ENCODE data around the gene WNT5B. TPM values are rescaled to one million over a fixed set of nuclear protein-coding genes. Genes with fewer than 3 reads are reported as not detected.
A peak's percentile ranks its signal among the peaks of the same experiment; 100 is the strongest.

Gene WNT5B
- total RNA-seq, 1 experiment from 2014 or later = 0.34 TPM

GRCh38 chr12:1594261-1595025 is 34.6 kb upstream of the WNT5B start, which contains the start of gene FBXL14:
TSS of gene FBXL14 (minus strand) at chr12:1594581. CDS start at chr12:1594066, 515 bp downstream.
- ChIA-PET POLR2A (ENCODE audit: low non-redundant PET) (no interaction called here), CTCF (no interaction called here)
- Histone ChIP-seq H3K9me3 (ENCODE audit: low read depth, low read length, poor library complexity, severe bottlenecking) (no peaks in the 10 kb centered on the region), H3K27me3 (replicated peaks; ENCODE audit: insufficient read depth, low read depth, low read length, poor library complexity) (no peaks in the 10 kb centered on the region), H3K4me3 (ENCODE audit: low read depth, low read length, poor library complexity, severe bottlenecking) (peak within 1 kb of the TSS; percentile 80), H3K27ac (ENCODE audit: low read depth, low read length, poor library complexity, severe bottlenecking) (peak within 1 kb of the TSS; percentile 88), H3K4me1 (ENCODE audit: insufficient read depth, low read length, poor library complexity, severe bottlenecking) (peaks cover 27% of the 10 kb centered on the region), H3K36me3 (ENCODE audit: insufficient read depth, low read length, poor library complexity, severe bottlenecking) (no peaks in the 10 kb centered on the region)
- intact Hi-C loops (cut with micrococcal nuclease; ENCODE audit: unreplicated experiment) = loop anchor here (5.0 to 10.0 kb wide), 2 partner anchors 312 to 840 kb away; partner anchors contain the start of gene WNK1
- BruUV-seq (replicated peaks) = no TSS peak
- no peak for TF ChIP-seq EZH2 (IDR thresholded peaks at IDR 0.05; ENCODE audit: borderline replicate concordance, low read depth, low read length, poor library complexity, severe bottlenecking)
- TF ChIP-seq CTCF (conservative IDR thresholded peaks at IDR 0.05; ENCODE audit: low read depth, low read length) = no peak
- DNase-seq (ENCODE audit: low spot score) = peak; percentile 96

- Histone ChIP-seq H3K27ac (ENCODE audit: low read depth, low read length, poor library complexity, severe bottlenecking) (peak overlapping the region; percentile 88), H3K9me3 (ENCODE audit: low read depth, low read length, poor library complexity, severe bottlenecking) (no peaks in the 10 kb centered on the region), H3K36me3 (ENCODE audit: insufficient read depth, low read length, poor library complexity, severe bottlenecking) (no peaks in the 10 kb centered on the region), H3K27me3 (replicated peaks; ENCODE audit: insufficient read depth, low read depth, low read length, poor library complexity) (no peaks in the 10 kb centered on the region), H3K4me3 (ENCODE audit: low read depth, low read length, poor library complexity, severe bottlenecking) (peak overlapping the region; percentile 80), H3K4me1 (ENCODE audit: insufficient read depth, low read length, poor library complexity, severe bottlenecking) (peaks cover 21% of the 10 kb centered on the region)
- no peak for DNase-seq (ENCODE audit: low spot score)
- intact Hi-C loops (cut with micrococcal nuclease; ENCODE audit: unreplicated experiment) = loop anchor here (10.0 kb wide), 1 partner anchor 840 kb away; the partner anchor contains the start of gene WNK1
- POLR2A ChIA-PET (ENCODE audit: low non-redundant PET) = no interaction called here
- CTCF ChIA-PET = no interaction called here
- BruUV-seq (replicated peaks) = no TSS peak
- TF ChIP-seq CTCF (conservative IDR thresholded peaks at IDR 0.05; ENCODE audit: low read depth, low read length) (no peak), EZH2 (IDR thresholded peaks at IDR 0.05; ENCODE audit: borderline replicate concordance, low read depth, low read length, poor library complexity, severe bottlenecking) (no peak)
Observed at GRCh38 chr12:1595026-1595561, 33.9 kb upstream of the WNT5B start.

GRCh38 chr12:1595690-1596347 is 33.2 kb upstream of the WNT5B start:
- Histone ChIP-seq H3K9me3 (ENCODE audit: low read depth, low read length, poor library complexity, severe bottlenecking) (no peaks in the 10 kb centered on the region), H3K27me3 (replicated peaks; ENCODE audit: insufficient read depth, low read depth, low read length, poor library complexity) (no peaks in the 10 kb centered on the region), H3K36me3 (ENCODE audit: insufficient read depth, low read length, poor library complexity, severe bottlenecking) (no peaks in the 10 kb centered on the region), H3K27ac (ENCODE audit: low read depth, low read length, poor library complexity, severe bottlenecking) (peak overlapping the region; percentile 88), H3K4me1 (ENCODE audit: insufficient read depth, low read length, poor library complexity, severe bottlenecking) (peaks cover 14% of the 10 kb centered on the region), H3K4me3 (ENCODE audit: low read depth, low read length, poor library complexity, severe bottlenecking) (peak overlapping the region; percentile 80)
- TF ChIP-seq EZH2 (IDR thresholded peaks at IDR 0.05; ENCODE audit: borderline replicate concordance, low read depth, low read length, poor library complexity, severe bottlenecking) = no peak
- TF ChIP-seq CTCF (conservative IDR thresholded peaks at IDR 0.05; ENCODE audit: low read depth, low read length) = no peak
- BruUV-seq (replicated peaks) = no TSS peak
- no peak for DNase-seq (ENCODE audit: low spot score)
- ChIA-PET CTCF (no interaction called here), POLR2A (ENCODE audit: low non-redundant PET) (no interaction called here)
- intact Hi-C loops (cut with micrococcal nuclease; ENCODE audit: unreplicated experiment) = loop anchor here (10.0 kb wide), 1 partner anchor 841 kb away; the partner anchor contains the start of gene WNK1
